Measurements from ENCODE around the gene CYRIA. TPM values are rescaled to one million over a fixed set of nuclear protein-coding genes. Genes with fewer than 3 reads are reported as not detected.
A peak's percentile ranks its signal among the peaks of the same experiment; 100 is the strongest.

CYRIA gene
- polyA plus RNA-seq (ENCODE audit: low read depth in 6 of 6) = 10 to 100 TPM; 14.7 to 24.5 (median 17.6) TPM

DNA sequence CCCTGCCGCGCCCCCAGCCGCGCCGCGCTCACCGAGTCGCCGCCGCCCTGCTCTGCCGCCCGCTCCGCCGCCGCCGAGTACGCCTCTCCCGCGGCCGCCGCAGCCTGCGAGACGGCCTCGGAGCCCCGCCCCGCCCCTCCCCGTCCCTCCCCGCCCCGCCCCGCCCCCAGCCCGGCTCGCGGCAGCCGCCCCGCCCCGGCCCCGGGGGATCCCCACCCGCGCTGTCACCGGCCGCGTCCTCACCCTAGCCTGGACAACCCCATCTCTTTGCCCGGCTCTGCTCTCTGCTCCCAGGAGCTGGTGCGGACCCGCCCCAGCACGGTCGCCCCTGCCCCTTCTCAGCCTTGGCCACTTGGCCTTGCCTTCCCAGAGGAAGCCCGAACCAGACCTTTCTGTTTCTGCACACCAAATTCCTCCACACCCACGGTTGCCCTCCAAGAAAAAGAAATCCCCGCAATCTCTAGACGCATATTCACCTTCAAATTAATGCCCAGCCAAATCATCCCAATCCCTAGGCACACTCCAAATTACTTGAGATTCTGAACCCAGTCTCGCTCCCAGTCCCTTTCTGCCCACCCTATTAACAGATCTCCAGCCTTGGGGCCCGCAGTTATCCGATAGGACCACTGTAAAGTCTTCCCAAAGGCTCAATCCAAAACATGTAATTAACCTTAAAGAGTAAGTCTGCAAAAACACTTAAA is at the start of gene CYRIA:
Gene CYRIA (minus strand): TSS at position 87 of the 701 bp plus-strand sequence. CDS start 77,715 bp downstream, outside the sequence.
- Mint-ChIP-seq H3K27me3 (no peaks in the 10 kb centered on the region), H3K9me3 (no peaks in the 10 kb centered on the region)

DNA sequence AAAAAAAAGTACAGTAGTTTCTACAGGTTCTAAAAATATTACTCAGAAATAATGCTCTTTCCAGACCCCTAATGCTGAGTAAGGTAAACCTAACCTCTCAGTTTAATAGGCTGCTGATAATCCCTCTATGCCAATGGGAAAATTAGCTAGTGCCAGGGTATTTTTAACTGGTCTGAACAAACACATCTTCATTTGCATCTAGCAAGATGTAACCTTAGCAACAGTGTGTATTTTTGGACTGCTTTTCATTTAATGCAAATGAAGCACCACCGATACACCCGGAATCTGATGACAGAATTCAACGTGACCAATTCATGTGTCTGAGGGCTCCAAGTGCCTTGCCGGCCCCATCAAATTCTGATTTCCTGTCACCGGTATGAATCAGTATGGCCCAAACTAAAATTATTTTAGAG is 47.4 kb upstream of the CYRIA start:
- Mint-ChIP-seq H3K4me3 (peak overlapping the region in 5 of 8 donors; percentile 22 to 68 (median 34)), H3K36me3 (no peaks in the 10 kb centered on the region), H3K27me3 (no peaks in the 10 kb centered on the region), H3K9me3 (no peaks in the 10 kb centered on the region), H3K4me1 (peaks cover 15 to 26% (median 22%) of the 10 kb centered on the region in 3 donors), H3K27ac (peak overlapping the region; percentile 51 to 95 (median 88))
- DNase-seq (peak; percentile 24), ATAC-seq (ENCODE audit: low read depth in 2 of 2) (peak; percentile 86 to 89)

More for the DNA sequence above, at the start of gene CYRIA:
- ATAC-seq (ENCODE audit: low read depth in 2 of 2) = peak; percentile 73 to 74
- Mint-ChIP-seq H3K4me1 (peaks cover 49 to 56% (median 52%) of the 10 kb centered on the region in 3 donors), H3K27ac (peak within 1 kb of the TSS; percentile 96 to 98 (median 97)), H3K4me3 (peak within 1 kb of the TSS; percentile 92 to 99 (median 96)), H3K36me3 (no peaks in the 10 kb centered on the region)
- peak; percentile 67 for DNase-seq

DNA sequence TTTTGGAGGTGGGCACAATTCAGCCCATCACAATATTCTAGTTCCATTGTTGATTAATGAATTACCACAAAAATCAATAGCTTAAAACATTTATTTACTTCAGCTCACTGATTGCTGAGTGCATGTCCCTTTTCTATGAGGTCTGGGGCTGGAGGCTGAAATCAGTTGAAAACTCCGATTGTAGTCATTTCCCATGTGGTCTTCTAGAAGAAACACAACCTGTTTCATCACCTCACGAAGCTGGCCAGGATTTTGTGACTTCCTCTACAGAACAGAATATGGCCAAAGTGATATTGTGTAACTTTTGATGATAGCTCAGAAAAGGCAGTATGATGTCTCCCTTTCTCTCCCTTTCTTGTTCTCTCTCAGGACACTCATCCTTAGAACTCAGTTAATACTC is 44.1 kb upstream of the CYRIA start:
- Mint-ChIP-seq H3K4me1 (peaks cover 6 to 20% (median 9%) of the 10 kb centered on the region in 3 donors), H3K27me3 (no peaks in the 10 kb centered on the region), H3K9me3 (no peaks in the 10 kb centered on the region), H3K36me3 (peaks cover 0 to under 1% of the 10 kb centered on the region in 2 donors), H3K27ac (no peak overlapping the region), H3K4me3 (no peak overlapping the region)
- no peak for DNase-seq
- ATAC-seq (ENCODE audit: low read depth in 2 of 2) = no peak

DNA sequence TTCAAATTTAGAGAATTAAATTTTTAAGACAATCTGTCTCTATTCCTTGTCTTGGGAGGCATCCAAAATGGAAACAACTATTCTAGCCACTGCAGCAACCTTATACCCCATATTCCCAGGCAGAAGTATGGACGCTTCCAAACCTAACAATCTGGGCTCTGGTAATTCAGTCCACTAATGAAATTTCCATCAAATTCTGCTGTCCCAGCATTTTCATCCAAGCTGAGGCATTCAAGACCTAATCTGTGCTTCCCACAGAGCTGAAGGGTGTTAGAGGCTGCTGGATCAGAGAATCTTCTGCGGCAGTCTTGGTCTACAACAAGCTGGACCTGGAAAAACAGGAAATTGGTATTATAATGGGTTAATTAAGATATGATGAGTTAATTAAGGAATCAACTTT is 42.5 kb upstream of the CYRIA start:
- ATAC-seq (ENCODE audit: low read depth in 2 of 2) = no peak
- H3K4me3 Mint-ChIP-seq = no peak overlapping the region
- no peak for DNase-seq
- H3K4me1 Mint-ChIP-seq = peaks cover under 1 to 12% (median 2%) of the 10 kb centered on the region in 3 donors
- peaks cover 0 to 9% of the 10 kb centered on the region in 2 donors for H3K36me3 Mint-ChIP-seq
- H3K9me3 Mint-ChIP-seq = no peaks in the 10 kb centered on the region
- no peaks in the 10 kb centered on the region for H3K27me3 Mint-ChIP-seq
- H3K27ac Mint-ChIP-seq = no peak overlapping the region

DNA sequence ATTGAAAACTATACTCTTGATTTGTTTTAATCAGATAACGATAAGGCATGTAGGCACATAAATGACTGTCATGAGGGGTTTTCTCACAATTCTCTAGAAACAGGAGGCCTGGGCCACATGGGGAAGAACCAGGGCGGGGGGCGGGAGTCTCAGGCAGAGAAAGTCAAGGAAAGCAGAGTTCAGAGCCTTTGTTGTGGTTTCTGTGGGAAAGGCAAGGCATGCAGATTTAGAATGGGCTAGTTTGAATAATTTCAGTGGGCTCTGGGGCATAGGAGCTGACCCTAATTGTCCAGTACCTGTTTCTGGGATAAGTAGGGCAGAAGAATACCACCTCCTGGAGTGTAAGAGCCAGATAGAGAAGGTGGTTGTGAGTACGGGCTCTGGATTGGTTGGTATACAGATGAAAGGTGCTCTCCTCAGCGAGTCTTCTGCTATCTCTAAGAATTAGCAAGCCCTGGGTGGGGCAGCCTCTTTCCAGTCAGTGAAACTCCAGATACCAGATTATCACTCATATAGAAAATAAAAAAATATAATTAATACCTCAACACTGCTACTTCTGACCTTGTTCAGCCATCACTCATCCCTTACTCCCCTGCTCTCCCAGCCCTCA is 41.5 kb upstream of the CYRIA start:
- Mint-ChIP-seq H3K9me3 (no peaks in the 10 kb centered on the region), H3K4me1 (peaks cover 0 to 2% (median 0%) of the 10 kb centered on the region in 3 donors), H3K27ac (no peak overlapping the region), H3K4me3 (no peak overlapping the region), H3K36me3 (peaks cover 0 to 9% of the 10 kb centered on the region in 2 donors), H3K27me3 (no peaks in the 10 kb centered on the region)
- DNase-seq (no peak), ATAC-seq (ENCODE audit: low read depth in 2 of 2) (no peak)

DNA sequence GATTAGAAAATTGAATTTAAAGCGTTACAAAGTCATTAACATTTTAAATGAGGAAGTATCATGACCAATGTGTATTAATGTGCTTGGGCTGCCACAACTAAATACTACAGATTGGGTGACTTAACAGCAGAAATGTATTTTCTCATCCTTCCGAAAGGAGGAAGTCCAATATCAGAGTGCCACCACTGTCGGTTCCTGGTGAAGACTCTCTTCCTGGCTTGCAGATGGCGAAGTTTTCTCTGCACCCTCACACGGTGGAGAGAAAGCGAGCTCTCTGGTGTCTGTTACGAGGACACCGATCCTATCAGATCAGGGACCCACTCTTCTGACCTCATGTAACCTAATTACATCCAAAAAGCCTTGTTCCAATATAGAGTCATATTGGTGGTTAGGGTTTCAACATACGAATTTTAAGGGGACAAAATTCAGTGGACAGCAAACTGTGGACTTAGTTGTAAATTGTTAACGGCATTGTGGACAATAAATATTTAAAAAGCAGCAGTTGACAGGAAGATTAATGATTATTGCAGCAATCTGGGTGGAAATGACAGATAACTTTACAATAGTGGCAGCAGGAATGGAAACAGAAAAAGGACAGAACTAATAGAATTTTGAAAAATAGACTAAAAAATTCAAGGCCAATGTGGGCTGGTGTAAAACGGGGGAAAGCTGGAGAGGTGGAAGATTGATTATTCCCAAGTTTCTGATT is 35.1 kb upstream of the CYRIA start:
- Mint-ChIP-seq H3K4me3 (peak overlapping the region in 1 of 8 donors; percentile 42), H3K4me1 (peaks cover 0 to 5% (median 0%) of the 10 kb centered on the region in 3 donors), H3K36me3 (peaks cover 7 to 13% of the 10 kb centered on the region in 2 donors), H3K9me3 (peaks cover 4 to 11% (median 6%) of the 10 kb centered on the region in 7 donors), H3K27ac (no peak overlapping the region), H3K27me3 (peaks cover 0 to 21% (median 15%) of the 10 kb centered on the region in 3 donors)
- DNase-seq = no peak
- ATAC-seq (ENCODE audit: low read depth in 2 of 2) = peak in 1 of 2 donors; percentile 45

DNA sequence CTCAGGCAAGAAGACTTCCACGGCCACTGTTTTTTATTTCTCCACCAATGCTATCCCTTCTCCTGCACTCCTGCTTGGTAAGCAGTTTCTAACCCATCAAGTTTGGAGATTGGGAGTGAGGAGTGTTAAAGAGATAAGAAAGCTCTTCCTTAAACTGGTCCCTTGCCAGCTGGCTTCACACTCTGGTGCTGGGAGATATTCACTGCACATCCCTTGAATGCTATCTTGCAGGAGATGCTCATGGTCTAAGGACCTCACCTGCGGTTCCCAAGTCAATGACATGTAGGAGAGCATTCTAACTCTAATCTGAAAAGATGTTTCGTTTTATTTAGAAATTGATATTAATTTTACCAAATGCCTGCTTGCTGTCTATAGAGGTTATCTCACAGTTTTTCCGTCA is 28.2 kb upstream of the CYRIA start:
- ATAC-seq (ENCODE audit: low read depth in 2 of 2) (no peak), DNase-seq (no peak)
- peaks cover 0 to 16% (median 11%) of the 10 kb centered on the region in 3 donors for H3K27me3 Mint-ChIP-seq
- peak overlapping the region in 1 of 6 donors; percentile 3 for H3K27ac Mint-ChIP-seq
- H3K4me3 Mint-ChIP-seq = no peak overlapping the region
- peaks cover 3 to 11% (median 6%) of the 10 kb centered on the region in 7 donors for H3K9me3 Mint-ChIP-seq
- H3K36me3 Mint-ChIP-seq = peaks cover 4 to 7% of the 10 kb centered on the region in 2 donors
- H3K4me1 Mint-ChIP-seq = peaks cover 0 to 9% (median 0%) of the 10 kb centered on the region in 3 donors

DNA sequence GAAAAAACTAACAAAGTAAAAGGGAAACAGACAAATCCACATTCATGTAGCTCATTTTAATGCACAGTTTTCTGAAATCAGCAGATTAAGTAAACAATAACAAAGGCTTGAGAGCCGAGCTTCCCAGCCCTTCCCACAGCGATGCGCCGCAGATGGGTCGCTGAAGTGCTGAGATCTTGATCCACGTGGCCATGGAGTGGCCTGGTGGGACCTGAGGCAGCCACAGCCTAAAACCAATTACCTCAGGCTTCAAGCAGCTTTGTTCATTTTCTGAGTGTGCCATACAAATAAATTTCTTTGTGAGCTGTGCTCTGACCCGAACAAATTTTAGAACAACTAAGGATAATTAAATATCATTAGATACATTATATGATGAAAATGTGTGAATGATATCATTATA is 25.6 kb upstream of the CYRIA start:
- Mint-ChIP-seq H3K4me1 (peaks cover 9 to 26% (median 10%) of the 10 kb centered on the region in 3 donors), H3K9me3 (no peaks in the 10 kb centered on the region), H3K27me3 (peaks cover 0 to 6% (median 0%) of the 10 kb centered on the region in 3 donors), H3K36me3 (no peaks in the 10 kb centered on the region), H3K4me3 (no peak overlapping the region), H3K27ac (no peak overlapping the region)
- DNase-seq (no peak), ATAC-seq (ENCODE audit: low read depth in 2 of 2) (no peak)

DNA sequence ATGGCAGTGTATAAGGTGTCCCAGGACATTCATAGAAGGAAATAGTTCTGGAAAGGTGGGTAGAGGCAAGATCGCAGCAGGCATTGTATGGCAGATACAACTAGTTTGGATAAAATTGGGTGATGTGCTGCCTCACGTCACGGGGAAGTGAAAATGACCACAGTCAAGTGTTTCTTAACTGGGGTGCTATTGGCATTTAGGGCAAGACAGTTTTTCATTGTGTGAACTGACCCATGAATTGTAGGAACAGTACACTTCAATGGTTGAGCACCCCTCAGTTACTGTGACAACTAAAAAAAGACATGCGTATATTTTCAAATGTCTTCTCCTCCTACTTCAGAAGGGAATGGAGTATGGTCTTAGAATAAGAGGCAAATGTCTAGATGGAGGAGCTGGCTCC is 22.3 kb upstream of the CYRIA start:
- Mint-ChIP-seq H3K4me1 (peaks cover 9 to 33% (median 14%) of the 10 kb centered on the region in 3 donors), H3K27me3 (no peaks in the 10 kb centered on the region), H3K36me3 (no peaks in the 10 kb centered on the region), H3K27ac (peak overlapping the region; percentile 1 to 91 (median 50)), H3K4me3 (peak overlapping the region in 6 of 8 donors; percentile 47 to 68 (median 52)), H3K9me3 (no peaks in the 10 kb centered on the region)
- peak; percentile 25 for DNase-seq
- ATAC-seq (ENCODE audit: low read depth in 2 of 2) = peak; percentile 92 to 97

DNA sequence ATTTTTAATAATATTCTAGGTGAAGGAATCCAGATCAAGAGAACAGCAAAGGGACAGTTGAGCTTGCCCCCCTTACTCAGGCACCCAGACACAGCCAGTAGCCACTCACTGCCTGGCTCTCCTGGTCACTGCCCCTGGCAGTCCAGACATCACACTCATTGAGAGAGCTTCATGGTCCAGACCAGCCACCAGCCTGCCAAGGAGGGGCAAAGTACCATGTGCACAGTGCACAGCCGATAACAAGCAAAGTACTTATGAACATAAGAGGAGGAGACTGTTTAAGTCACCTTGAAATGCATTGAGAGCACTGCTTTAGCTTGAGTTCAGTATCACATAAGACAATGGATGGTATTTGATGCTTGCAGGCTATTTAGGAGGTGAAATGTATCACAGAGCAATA is 21.6 kb upstream of the CYRIA start:
- ATAC-seq (ENCODE audit: low read depth in 2 of 2) = no peak
- H3K27me3 Mint-ChIP-seq = no peaks in the 10 kb centered on the region
- DNase-seq = no peak
- no peaks in the 10 kb centered on the region for H3K36me3 Mint-ChIP-seq
- no peaks in the 10 kb centered on the region for H3K9me3 Mint-ChIP-seq
- peaks cover 9 to 33% (median 14%) of the 10 kb centered on the region in 3 donors for H3K4me1 Mint-ChIP-seq
- peak overlapping the region in 1 of 6 donors; percentile 85 for H3K27ac Mint-ChIP-seq
- no peak overlapping the region for H3K4me3 Mint-ChIP-seq

DNA sequence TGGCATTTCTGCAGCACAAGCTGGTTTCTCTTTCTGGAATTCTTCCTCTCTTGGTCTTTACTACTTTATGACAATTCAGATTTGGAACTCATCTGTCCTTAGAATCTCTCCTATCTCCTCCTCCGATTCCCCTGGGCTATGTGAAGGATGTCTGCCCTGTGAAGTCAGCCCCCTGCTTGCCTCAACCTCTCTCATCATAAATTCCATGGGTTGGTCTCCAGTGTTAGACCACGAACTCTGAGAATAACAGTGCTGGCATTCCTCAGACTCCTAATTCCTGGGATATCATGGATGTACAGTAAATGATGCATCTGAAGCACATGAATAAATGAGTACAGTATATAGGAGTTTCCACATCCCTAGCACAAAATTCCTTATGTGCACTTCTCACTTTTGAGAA is 21.0 kb upstream of the CYRIA start:
- no peaks in the 10 kb centered on the region for H3K27me3 Mint-ChIP-seq
- H3K4me1 Mint-ChIP-seq = peaks cover 9 to 33% (median 14%) of the 10 kb centered on the region in 3 donors
- H3K4me3 Mint-ChIP-seq = no peak overlapping the region
- DNase-seq (no peak), ATAC-seq (ENCODE audit: low read depth in 2 of 2) (no peak)
- H3K9me3 Mint-ChIP-seq = no peaks in the 10 kb centered on the region
- H3K27ac Mint-ChIP-seq = no peak overlapping the region
- H3K36me3 Mint-ChIP-seq = no peaks in the 10 kb centered on the region

DNA sequence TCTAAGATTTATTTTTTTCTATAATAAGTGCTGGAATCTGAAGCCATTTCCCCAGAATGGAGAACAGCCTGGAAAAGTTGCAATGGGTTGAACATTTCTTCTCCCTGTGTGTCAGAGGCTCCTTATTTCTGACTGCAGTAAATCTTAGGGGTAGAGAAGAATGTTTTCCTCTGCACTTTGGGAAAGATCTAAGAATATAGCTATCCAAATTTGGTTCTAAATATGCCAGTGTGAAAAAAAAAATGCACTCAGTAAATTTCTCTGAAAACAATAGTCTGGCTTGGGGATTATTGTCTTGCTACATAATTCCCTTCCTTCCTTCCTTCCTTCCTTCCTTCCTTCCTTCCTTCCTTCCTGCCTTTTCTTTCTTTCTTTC is 19.7 kb upstream of the CYRIA start:
- Mint-ChIP-seq H3K27ac (peak overlapping the region in 1 of 6 donors; percentile 18), H3K4me1 (peaks cover 9 to 33% (median 14%) of the 10 kb centered on the region in 3 donors), H3K27me3 (no peaks in the 10 kb centered on the region), H3K9me3 (peaks cover 0 to 2% (median 0%) of the 10 kb centered on the region in 7 donors), H3K36me3 (no peaks in the 10 kb centered on the region), H3K4me3 (no peak overlapping the region)
- DNase-seq (no peak), ATAC-seq (ENCODE audit: low read depth in 2 of 2) (no peak)

DNA sequence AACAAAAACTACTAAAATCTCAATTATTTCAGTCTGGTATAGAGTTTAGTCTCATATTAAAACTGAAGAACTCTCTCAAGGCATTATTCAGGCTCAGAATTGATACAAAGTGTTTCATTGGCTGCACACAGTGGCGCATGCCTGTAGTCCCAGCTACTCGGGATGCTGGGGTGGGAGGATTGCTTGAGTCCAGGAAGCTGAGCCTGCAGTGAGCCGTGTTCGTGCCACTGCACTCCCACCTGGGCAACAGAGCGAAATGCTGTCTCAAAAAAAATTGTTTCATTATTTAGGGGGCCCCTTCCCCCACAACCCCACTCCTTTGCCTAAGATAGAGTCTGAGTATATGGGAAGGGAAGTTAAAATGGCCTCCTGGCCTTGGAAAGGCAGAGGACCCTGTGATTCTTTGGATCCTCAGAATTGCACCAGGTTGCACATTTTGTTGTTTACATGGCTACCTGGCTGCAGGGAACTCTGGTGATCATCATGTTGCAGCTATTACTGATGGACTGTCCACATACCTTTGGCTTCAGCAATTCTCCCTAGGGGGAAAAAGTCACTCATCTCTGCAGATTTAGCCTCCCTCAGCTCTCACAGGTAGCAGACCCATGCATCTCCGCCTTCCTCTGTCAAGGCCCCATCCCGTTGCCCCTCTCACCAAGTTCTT is 19.2 kb upstream of the CYRIA start:
- H3K9me3 Mint-ChIP-seq = peaks cover 0 to 2% (median 0%) of the 10 kb centered on the region in 7 donors
- no peaks in the 10 kb centered on the region for H3K36me3 Mint-ChIP-seq
- H3K27ac Mint-ChIP-seq = peak overlapping the region in 2 of 6 donors; percentile 22 to 39
- no peak overlapping the region for H3K4me3 Mint-ChIP-seq
- H3K27me3 Mint-ChIP-seq = no peaks in the 10 kb centered on the region
- ATAC-seq (ENCODE audit: low read depth in 2 of 2) = no peak
- peaks cover 9 to 33% (median 14%) of the 10 kb centered on the region in 3 donors for H3K4me1 Mint-ChIP-seq
- no peak for DNase-seq
